ENCODE data around the gene LEPROT.
"Not testable (repeated sequence)": the region's sequence is repeated elsewhere in the genome, so short reads cannot be mapped to it uniquely, and the experiment has no call there.

LEPROT gene

GRCh38 chr1:65420590-65421350 is at the start of gene LEPROT, which contains the start of gene LEPR:
TSS of gene LEPROT (plus strand) at chr1:65420668. CDS start at chr1:65420725, 57 bp downstream.
TSS of gene LEPR (plus strand) at chr1:65420668. CDS start at chr1:65565566, 144,898 bp downstream.
- no peak for DNase-seq (ENCODE audit: low spot score)

GRCh38 chr1:65371544-65371943 is 48.9 kb upstream of the LEPROT start:
- no peak for DNase-seq (ENCODE audit: low spot score)

- DNase-seq (ENCODE audit: low spot score) = peak; percentile 72
These were observed 47.9 kb upstream of the LEPROT start for GRCh38 chr1:65372557-65372956.

- no peak for DNase-seq (ENCODE audit: low spot score)
These were observed 42.8 kb upstream of the LEPROT start for GRCh38 chr1:65377496-65378246.

GRCh38 chr1:65378247-65378946 is 42.1 kb upstream of the LEPROT start:
- peak; percentile 30 for DNase-seq (ENCODE audit: low spot score)

GRCh38 chr1:65384426-65384825 is 36.0 kb upstream of the LEPROT start:
- not testable (repeated sequence) for DNase-seq (ENCODE audit: low spot score)

- no peak for DNase-seq (ENCODE audit: low spot score)
These were observed 34.0 kb upstream of the LEPROT start for GRCh38 chr1:65386439-65386838.

- no peak for DNase-seq (ENCODE audit: low spot score)
These were observed 32.6 kb upstream of the LEPROT start for GRCh38 chr1:65387821-65388220.

- DNase-seq (ENCODE audit: low spot score) = no peak
These were observed 31.4 kb upstream of the LEPROT start for GRCh38 chr1:65388908-65389695.

- DNase-seq (ENCODE audit: low spot score) = no peak
These were observed 28.0 kb upstream of the LEPROT start for GRCh38 chr1:65392497-65392896.

GRCh38 chr1:65393347-65393746 is 27.1 kb upstream of the LEPROT start:
- DNase-seq (ENCODE audit: low spot score) = no peak

- no peak for DNase-seq (ENCODE audit: low spot score)
These were observed 26.5 kb upstream of the LEPROT start for GRCh38 chr1:65393928-65394327.

GRCh38 chr1:65395887-65396612 is 24.4 kb upstream of the LEPROT start:
- DNase-seq (ENCODE audit: low spot score) = no peak

GRCh38 chr1:65398083-65398482 is 22.4 kb upstream of the LEPROT start:
- no peak for DNase-seq (ENCODE audit: low spot score)

GRCh38 chr1:65399003-65399402 is 21.5 kb upstream of the LEPROT start:
- no peak for DNase-seq (ENCODE audit: low spot score)

GRCh38 chr1:65401612-65402011 is 18.9 kb upstream of the LEPROT start:
- no peak for DNase-seq (ENCODE audit: low spot score)

GRCh38 chr1:65404941-65405340 is 15.5 kb upstream of the LEPROT start:
- DNase-seq (ENCODE audit: low spot score) = no peak

GRCh38 chr1:65407877-65408276 is 12.6 kb upstream of the LEPROT start:
- DNase-seq (ENCODE audit: low spot score) = no peak

GRCh38 chr1:65409314-65409713 is 11.2 kb upstream of the LEPROT start:
- no peak for DNase-seq (ENCODE audit: low spot score)

- DNase-seq (ENCODE audit: low spot score) = no peak
These were observed 10.6 kb upstream of the LEPROT start for GRCh38 chr1:65409816-65410326.

Data from hematopoietic multipotent progenitor cell treated with erythropoietin and hydrocortisone succinate and interleukin-3 and kit ligand, for 17 days (in vitro differentiated cells).